GM19372 (cell line): ENCODE data around the gene GRIN2C.

Experiments used
- ATAC-seq: cut with Tn5 transposase; IDR thresholded peaks from one replicate; pipeline ENCODE4 v1.9.1; 2021; ENCODE audit warnings: mild to moderate bottlenecking, low read depth, moderate library complexity; ENCODE audit not compliant: unreplicated experiment

The GRIN2C gene

DNA sequence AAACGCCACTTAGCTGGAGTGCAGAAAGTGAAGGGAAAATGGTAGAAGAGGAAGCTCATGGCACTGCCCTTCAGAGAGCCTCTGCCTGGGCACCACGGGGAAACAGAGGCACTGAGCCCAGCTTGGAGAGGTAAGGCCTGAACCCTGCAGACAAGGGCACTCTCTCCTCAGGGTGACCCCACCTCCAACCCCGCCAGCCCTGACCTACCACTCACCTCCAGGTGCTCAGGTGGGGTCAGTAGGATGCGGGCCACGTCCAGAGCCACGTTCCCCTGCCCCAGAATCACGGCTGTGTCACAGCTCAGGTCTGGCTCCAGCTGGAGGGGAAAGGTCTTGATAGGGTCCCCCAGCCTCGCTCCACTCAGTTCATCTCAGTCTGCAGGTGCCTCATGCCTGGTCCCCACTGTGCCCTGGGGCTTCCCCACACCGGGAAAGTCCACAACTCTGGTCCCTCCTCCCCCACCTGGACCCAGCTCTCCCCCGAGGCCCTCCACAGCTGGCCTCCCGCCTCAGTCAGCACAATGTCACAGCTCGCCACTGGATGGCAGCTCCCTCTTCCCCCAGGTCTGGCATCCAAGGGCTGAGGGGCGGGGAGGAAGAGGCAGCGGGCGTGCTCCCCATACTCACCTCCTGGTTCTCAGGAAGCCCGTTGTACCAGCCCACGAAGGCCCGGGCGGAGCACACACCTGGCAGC lies 6.0 kb upstream of the GRIN2C start:
- ATAC-seq = no peak

DNA sequence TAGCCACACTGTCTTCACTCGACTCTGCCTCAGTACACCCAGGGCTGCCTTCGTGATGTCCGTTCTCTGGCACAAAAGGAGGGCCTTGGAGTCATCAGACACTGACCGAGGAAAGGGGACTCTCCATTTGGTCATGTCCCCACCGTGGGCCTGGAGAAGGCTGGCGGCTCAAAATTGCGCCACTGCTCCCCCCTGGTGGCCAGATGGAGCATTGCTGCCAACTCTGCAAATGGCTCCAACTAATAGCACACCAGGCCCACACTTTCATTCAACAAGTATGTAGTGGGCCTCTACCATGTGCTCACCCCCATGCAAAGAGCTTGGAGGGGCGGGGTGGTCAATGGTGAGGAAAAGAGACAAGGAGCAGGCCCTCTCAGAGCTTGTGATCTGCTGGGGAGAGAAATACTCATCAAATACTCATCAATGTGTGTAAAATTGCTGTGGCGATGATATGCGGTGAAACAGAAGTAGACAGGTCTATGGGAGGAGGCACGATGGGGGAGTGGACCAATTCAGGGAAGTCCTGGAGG lies 5.2 kb upstream of the GRIN2C start:
- ATAC-seq = no peak

DNA sequence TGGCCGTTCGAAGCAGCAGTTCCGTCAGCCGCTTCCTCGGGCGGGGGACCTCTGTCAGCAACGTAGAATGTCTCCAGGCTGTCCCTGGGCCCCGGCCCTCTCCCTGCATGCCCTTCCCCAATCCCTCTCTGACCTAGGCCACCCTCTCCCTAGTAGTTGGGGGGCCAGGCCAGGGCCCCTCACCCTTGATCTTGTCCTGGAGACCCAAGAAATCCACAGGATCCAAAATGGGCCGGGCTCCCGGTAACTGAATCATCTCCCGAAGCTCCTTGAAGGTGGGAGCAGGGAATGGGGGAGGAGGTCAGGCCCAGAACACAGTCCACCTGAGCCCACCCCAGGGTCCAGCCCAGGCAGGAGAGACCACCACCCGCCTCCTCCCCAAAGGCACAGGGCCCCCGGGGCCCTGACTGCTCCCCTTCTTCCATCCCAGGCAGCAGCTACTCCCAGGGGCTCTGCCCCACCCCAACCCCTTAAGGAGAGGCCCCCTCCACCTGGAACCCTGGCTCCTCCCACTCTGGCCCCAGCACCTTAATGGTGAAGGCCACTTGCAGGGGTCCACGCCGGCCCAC lies 4.7 kb upstream of the GRIN2C start:
- ATAC-seq = no peak

- ATAC-seq = no peak
These were observed 4.0 kb upstream of the GRIN2C start for GRCh38 chr17:74863420-74864296.

- no peak for ATAC-seq
These were observed 3.2 kb upstream of the GRIN2C start for GRCh38 chr17:74862919-74863318.

GRCh38 chr17:74862108-74862901 lies 2.6 kb upstream of the GRIN2C start:
- no peak for ATAC-seq

DNA sequence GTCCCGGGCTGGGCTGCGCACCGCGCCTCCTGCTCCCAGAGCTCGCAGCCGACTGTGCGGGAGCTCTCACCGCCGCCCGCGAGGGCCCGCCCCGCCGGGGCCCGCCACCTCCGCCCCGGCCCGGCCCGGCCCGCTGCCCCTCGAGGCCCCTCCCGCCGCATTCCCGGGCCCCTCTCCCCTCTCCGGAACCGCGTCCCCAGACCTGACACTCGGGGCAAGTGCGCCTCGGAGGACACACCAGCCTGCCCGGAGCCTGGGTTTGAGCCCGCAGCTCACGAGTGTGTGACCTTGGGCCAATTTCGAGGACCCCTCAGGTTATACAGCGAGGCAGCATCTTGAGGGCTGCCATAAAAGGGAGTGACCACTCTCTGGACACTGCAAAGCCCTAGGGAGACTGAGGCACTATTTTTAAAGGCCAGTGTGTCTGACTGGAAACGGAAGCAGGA lies 2.0 kb upstream of the GRIN2C start:
- ATAC-seq = no peak

GRCh38 chr17:74860872-74861661 lies 1.4 kb upstream of the GRIN2C start:
- ATAC-seq = no peak

DNA sequence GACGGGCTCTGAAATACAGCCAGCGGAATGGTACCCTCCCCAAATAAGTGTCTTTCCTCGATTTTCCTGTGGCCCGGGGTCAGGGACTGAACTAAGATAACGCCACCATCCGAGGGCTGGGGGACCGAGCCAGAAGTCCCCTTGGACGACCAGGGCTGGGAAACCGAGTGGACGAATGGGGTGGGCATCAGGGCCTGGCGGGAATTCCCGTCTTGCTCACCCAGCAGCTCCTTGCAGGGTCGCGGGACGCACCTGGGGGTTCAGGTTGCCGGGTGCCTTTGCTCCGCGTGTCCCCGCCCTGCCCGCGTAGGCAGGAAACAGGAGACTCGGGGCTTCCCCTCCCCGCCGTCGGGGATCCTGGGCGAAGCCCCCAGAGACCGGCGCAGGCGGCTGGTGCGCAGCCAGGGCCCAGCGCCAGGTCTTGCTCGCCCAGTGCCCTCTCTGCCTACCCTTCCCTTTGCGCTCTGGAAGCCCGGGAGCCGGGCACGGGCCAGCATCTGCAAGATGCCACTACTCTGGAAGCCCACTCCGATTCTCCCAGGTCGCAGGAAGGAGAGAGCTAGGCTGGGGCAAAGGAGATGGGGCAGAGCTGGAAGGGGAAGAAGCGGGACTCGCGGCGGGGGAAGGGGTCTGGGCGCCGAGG lies 665 bp upstream of the GRIN2C start:
- no peak for ATAC-seq

GRCh38 chr17:74858672-74859458 lies 820 bp downstream of the GRIN2C start:
- no peak for ATAC-seq

DNA sequence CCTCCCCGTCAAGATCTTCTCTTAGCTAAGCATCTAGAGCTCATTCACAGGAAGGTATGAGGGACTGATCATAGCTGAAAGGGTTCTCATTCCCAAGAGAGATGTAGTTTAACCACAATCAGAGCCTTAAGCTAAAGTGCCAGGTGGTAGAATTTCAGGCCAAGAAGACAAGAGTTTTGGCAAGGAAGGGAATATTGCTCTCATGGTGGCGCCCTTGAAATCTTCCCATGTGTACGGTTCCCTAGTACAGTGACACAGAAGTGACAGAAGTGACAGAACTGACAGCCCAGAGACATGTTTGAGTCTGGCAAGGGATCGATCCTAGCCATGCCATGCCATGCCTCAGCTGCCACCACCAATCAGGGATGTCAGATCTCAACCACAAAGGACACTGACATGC lies 2.5 kb downstream of the GRIN2C start:
- ATAC-seq = no peak

GRCh38 chr17:74856112-74856511 lies 3.6 kb downstream of the GRIN2C start:
- no peak for ATAC-seq

DNA sequence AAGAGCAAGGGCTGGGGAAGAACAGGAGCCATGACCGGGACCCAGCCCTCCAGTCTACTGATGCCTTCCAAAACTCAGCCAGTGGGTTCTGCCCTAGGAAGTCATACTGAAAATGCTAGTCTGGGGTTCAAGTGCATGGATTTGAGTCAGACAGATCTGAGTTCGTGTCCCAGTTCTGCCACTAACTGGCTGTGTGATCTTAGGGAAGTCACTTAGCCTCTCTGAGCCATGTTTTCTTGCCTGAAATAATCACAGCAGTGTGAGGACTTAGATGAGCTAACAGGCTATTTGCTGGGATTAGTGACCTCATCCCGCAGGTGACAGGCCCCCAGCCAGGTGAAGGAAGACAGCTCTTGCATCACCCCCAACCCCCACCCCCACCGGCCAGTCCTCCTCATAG lies 4.4 kb downstream of the GRIN2C start:
- no peak for ATAC-seq

GRCh38 chr17:74854792-74855191 lies 4.9 kb downstream of the GRIN2C start:
- no peak for ATAC-seq

DNA sequence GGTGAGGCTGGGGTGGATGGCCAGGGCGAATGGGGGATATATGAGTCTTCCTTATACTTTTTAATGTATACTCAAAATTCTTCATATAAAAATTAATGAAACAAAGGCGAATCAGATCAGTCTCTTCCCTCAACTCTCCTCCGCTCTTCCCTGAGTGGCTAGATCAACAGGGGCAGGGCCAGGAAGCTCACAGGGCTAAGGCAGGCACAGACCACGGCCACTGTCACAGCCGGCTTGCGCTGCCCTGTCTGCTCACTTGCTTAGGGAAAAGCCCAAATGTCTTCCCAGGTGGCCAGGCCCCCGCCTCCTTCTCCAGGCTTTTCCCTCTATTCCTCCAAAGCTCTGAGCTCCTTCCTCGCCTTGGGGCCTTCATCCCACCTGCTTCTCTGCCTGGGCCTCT lies 6.0 kb downstream of the GRIN2C start:
- no peak for ATAC-seq

GRCh38 chr17:74853048-74853397 lies 6.7 kb downstream of the GRIN2C start:
- no peak for ATAC-seq

DNA sequence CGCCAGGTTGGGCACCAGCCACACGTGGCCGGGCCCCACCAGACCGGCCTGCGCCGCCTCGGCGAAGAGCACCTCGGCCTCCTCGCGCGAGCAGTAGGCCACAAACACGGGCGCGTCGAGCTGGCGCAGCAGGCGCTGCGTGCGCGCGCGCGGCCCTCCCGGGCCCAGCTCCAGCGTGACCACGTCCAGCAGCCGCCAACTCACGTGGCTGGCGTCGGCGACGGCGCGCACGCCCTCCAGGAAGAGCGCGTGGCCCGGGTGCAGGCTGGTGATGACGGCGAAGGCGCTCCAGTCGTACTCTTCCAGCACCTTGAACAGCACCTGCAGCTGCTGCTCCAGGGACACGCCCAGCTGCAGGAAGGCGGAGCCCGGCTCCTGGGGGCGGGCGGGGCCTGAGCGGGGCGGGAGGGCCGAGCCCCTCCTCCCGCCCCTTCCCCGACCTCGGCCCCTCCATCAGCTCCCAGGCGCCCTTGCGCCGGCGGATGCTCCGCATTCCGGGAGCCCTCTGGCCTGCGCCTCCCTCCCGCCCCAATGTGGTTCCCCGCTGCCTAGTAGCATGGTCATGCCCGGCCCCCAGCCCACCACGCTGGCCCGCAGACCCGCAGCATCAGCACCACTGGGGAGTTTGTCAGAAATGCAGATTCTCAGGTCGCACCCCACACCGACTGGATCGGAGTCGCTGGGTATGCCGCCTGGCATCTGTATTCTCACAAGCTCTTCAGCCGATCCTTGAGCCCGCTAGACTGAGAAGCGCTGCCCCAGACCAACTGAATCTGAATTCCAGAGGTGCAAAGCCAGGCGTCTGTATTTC lies 7.2 kb downstream of the GRIN2C start:
- ATAC-seq = no peak
